GM12892 (cell line): ENCODE data around the gene ZMIZ2.

ENCODE experiments used
- POLR2A ChIP-seq: IDR thresholded peaks from 2 replicates; pipeline ENCODE4 v1.6.1; 2011; ENCODE audit warnings: low read depth, low read length, control low read depth
- TAF1 ChIP-seq: IDR thresholded peaks from 2 replicates; pipeline ENCODE4 v1.6.1; 2011; ENCODE audit warnings: low read depth, mild to moderate bottlenecking, control low read depth, low read length, borderline replicate concordance

DNA sequence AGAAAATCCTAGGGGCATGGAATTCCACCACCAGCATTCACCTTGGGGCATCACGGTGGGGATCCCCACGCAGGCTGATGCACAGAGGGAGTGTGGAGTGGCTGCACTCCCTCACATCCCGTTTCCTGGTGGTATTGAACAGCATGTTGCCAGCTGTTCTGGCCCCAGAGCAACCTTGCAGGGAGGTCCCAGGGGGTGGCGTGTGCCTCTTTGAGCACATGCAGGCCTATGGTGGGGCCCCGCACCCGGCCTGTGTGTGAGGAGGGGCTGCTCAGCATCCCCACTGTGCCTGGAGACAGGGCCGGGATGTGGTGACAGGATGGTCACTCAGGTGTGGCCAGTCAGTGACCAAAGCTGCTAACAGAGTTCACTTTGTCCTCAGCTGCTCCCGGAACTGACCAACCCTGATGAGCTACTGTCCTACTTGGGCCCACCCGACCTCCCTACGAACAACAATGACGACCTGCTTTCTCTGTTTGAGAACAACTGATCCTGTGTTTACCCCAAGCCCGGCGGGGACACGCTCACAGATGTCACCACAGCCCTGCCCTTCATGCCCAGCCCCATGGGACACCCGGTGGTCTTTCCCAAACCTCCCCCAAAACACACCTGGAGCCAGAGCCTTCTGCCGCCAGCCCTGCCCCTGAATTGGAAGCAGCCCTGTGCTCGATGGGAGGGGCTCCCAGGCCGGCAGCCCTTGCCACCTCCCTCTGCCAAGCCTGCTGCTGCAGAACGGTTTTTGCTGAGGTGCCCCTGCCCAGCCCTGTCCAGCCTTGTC lies 18.7 kb downstream of the ZMIZ2 start:
- TF ChIP-seq TAF1, result no peak
- TF ChIP-seq POLR2A, result no peak
